ENCODE results near the gene QTRT2.

- no peak for TF ChIP-seq POLR2A (IDR thresholded peaks at IDR 0.05; ENCODE audit: low read length)
- TF ChIP-seq GATA1 (IDR thresholded peaks at IDR 0.05; ENCODE audit: low read depth, low read length), result no peak
Observed at GRCh38 chr3:114120211-114120610, 63.7 kb downstream of the QTRT2 start.
